HepG2 (cell line): ENCODE results near the gene PRKAR1A.

Experiments
- BCL6 ChIP-seq: IDR thresholded peaks from 2 replicates; pipeline ENCODE4 v1.6.1; 2016; ENCODE audit warnings: missing genetic modification reagents, missing compliant biosample characterization
- CTCF ChIP-seq: sonication (generic); formaldehyde crosslinking; IDR thresholded peaks from 2 replicates; pipeline ENCODE4 v1.5.0; 2020; ENCODE audit warnings: mild to moderate bottlenecking, missing genetic modification reagents, moderate library complexity
- DR1 ChIP-seq: sonication (generic); formaldehyde crosslinking; IDR thresholded peaks from 2 replicates; pipeline ENCODE4 v1.8.0; 2021; ENCODE audit warnings: mild to moderate bottlenecking, missing genetic modification reagents, inconsistent platforms
- EP300 ChIP-seq, 3 experiments: sonication (generic) in 1 of 3; formaldehyde crosslinking in 1 of 3; IDR thresholded peaks; 2 replicates each; pipeline versions ENCODE4 v1.5.1 to v1.6.1; 2011 to 2020; ENCODE audit warnings: low read depth in 2 of 3, low read length in 2 of 3, borderline replicate concordance in 1 of 3, improper control_type of control experiment in 1 of 3, mild to moderate bottlenecking in 1 of 3, missing genetic modification reagents in 1 of 3, moderate library complexity in 1 of 3
- HMG20A ChIP-seq: IDR thresholded peaks from 2 replicates; pipeline ENCODE4 v1.6.1; 2016; ENCODE audit warnings: borderline replicate concordance
- HNRNPH1 ChIP-seq: fragments of 200-400 bp; formaldehyde crosslinking; optimal IDR thresholded peaks from 2 replicates; pipeline ENCODE3; 2017; ENCODE audit warnings: mild to moderate bottlenecking, low read depth, low read length
- SP1 ChIP-seq, 2 experiments: fragments of 450-650 bp in 1 of 2; sonication (generic) in 1 of 2; formaldehyde crosslinking in 1 of 2; IDR thresholded peaks; 2 replicates each; pipeline versions ENCODE4 v1.4.0 to v1.6.1; 2016 to 2020; ENCODE audit warnings: missing genetic modification reagents in 1 of 2
- SSRP1 ChIP-seq: IDR thresholded peaks from 2 replicates; pipeline ENCODE4 v1.6.1; 2016; ENCODE audit warnings: control low read depth
- ZBTB33 ChIP-seq: sonication (generic); formaldehyde crosslinking; IDR thresholded peaks from 2 replicates; pipeline ENCODE4 v1.4.0; 2020; ENCODE audit warnings: missing genetic modification reagents

DNA sequence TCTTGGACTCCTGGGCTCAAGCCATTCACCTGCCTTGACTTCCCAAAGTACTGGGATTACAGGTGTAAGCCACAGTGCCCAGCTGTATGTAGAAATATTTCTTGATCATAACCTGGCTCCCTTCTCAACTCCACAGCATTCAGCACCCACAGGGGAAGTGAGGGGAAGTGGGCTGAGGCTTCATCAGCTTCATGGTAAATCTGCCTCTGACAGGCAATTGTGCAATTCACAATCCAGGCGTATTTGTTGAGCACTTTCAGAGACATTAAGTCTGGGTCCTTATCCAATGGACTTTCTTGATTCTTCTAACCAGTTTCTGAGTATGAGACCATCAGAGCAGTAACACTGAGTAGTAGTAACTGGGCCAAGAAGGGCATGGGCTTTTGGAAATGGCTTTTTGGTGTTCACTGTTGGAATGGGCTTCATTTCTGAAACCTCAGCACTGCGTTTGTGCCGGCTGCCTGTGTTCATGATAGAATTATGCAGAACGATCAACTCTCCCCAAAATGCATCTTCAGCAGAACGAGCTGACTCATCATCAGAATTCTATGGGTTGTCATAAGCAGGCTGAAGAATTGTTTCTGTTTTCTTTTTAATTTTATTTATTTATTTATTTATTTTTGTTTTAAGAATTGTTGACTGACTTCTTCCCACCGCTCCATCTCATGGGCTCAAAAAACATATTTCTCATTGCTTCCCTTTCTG lies 60.1 kb downstream of the PRKAR1A start:
- TF ChIP-seq EP300 (IDR thresholded peaks at IDR 0.05; ENCODE audit: low read depth in 2 of 2, low read length in 2 of 2) (no peak), EP300 (CRISPR knock-in tag; IDR thresholded peaks at IDR 0.05; ENCODE audit: borderline replicate concordance) (no peak), HMG20A (CRISPR knock-in tag) (no peak), HNRNPH1 (no peak), CTCF (CRISPR knock-in tag) (no peak), DR1 (CRISPR knock-in tag) (no peak), SP1 (IDR thresholded peaks at IDR 0.05) (no peak), SP1 (CRISPR knock-in tag; IDR thresholded peaks at IDR 0.05) (no peak), ZBTB33 (CRISPR knock-in tag) (no peak), BCL6 (no peak), SSRP1 (CRISPR knock-in tag) (no peak)
